SU-DHL-6 (cell line): ENCODE data around the gene NR1I2.

Source experiments
- H2AFZ ChIP-seq: fragments of 200-600 bp; sonication (generic); 2 replicates; pipeline ENCODE4 v1.6.1; 2014; ENCODE audit warnings: low read depth, mild to moderate bottlenecking, moderate library complexity, mixed read lengths, antibody characterized with exemption, low read length; ENCODE audit not compliant: severe bottlenecking
- H3F3A ChIP-seq: fragments of 200-600 bp; shearing (Covaris generic); 2 replicates; pipeline ENCODE4 v1.6.0; 2016; ENCODE audit warnings: antibody characterized with exemption, mild to moderate bottlenecking; ENCODE audit not compliant: insufficient read depth
- H3K27ac ChIP-seq: fragments of 200-600 bp; sonication (generic); 2 replicates; pipeline ENCODE4 v1.5.1; 2016; ENCODE audit warnings: low read depth, mild to moderate bottlenecking, low read length, moderate library complexity, mixed read lengths
- H3K27me3 ChIP-seq: fragments of 200-600 bp; sonication (generic), shearing (Covaris generic); 2 replicates; pipeline ENCODE4 v1.6.0; 2014; ENCODE audit warnings: mild to moderate bottlenecking, low read length
- H3K36me3 ChIP-seq: fragments of 200-600 bp; sonication (generic); 2 replicates; pipeline ENCODE4 v1.6.1; 2014; ENCODE audit warnings: mild to moderate bottlenecking, low read length, mixed read lengths
- H3K4me2 ChIP-seq: fragments of 300-600, 200-600 bp; shearing (Covaris generic), sonication (generic); 2 replicates; pipeline ENCODE4 v1.6.0; 2014; ENCODE audit warnings: low read length, low read depth, mild to moderate bottlenecking; ENCODE audit not compliant: poor library complexity, severe bottlenecking
- H3K4me3 ChIP-seq: fragments of 200-600 bp; sonication (generic); 2 replicates; pipeline ENCODE4 v1.5.1; 2014; ENCODE audit warnings: antibody characterized with exemption, low read length, mild to moderate bottlenecking, mixed read lengths; ENCODE audit not compliant: insufficient read depth, poor library complexity, severe bottlenecking
- H3K79me2 ChIP-seq: fragments of 200-600 bp; sonication (generic); 2 replicates; pipeline ENCODE4 v1.6.1; 2014; ENCODE audit warnings: mild to moderate bottlenecking, low read length, moderate library complexity; ENCODE audit not compliant: insufficient read depth
- H3K9ac ChIP-seq: fragments of 200-600 bp; sonication (generic); 2 replicates; pipeline ENCODE4 v1.7.0; 2014; ENCODE audit warnings: mild to moderate bottlenecking, low read length
- H3K9me2 ChIP-seq: fragments of 200-600 bp; sonication (generic); replicated peaks from 2 replicates; pipeline ENCODE4 v1.6.1; 2014; ENCODE audit warnings: low read length; ENCODE audit not compliant: insufficient read depth
- H3K9me3 ChIP-seq: fragments of 200-600 bp; sonication (generic); 2 replicates; pipeline ENCODE4 v1.6.1; 2014; ENCODE audit warnings: low read length, mixed read lengths; ENCODE audit not compliant: insufficient read depth
- H4K20me1 ChIP-seq: fragments of 200-600 bp; sonication (generic); 2 replicates; pipeline ENCODE4 v1.6.1; 2014; ENCODE audit warnings: low read depth, mild to moderate bottlenecking, antibody characterized with exemption, low read length, moderate library complexity, mixed read lengths
- EZH2phosphoT487 ChIP-seq: fragments of 200-600 bp; sonication (generic), shearing (Covaris generic); conservative IDR thresholded peaks from 2 replicates; pipeline ENCODE4 v1.6.1; 2018; ENCODE audit warnings: mild to moderate bottlenecking, antibody characterized with exemption, low read length, moderate library complexity, mixed read lengths
- TF ChIP-seq, protein P1 (sequence below): fragments of 200-600 bp; sonication (generic); IDR thresholded peaks from one replicate; pipeline ENCODE4 v1.5.1; 2017; ENCODE audit warnings: antibody characterized with exemption, mild to moderate bottlenecking, low read length, moderate library complexity; ENCODE audit not compliant: insufficient read depth, poor library complexity, severe bottlenecking

The NR1I2 gene

DNA sequence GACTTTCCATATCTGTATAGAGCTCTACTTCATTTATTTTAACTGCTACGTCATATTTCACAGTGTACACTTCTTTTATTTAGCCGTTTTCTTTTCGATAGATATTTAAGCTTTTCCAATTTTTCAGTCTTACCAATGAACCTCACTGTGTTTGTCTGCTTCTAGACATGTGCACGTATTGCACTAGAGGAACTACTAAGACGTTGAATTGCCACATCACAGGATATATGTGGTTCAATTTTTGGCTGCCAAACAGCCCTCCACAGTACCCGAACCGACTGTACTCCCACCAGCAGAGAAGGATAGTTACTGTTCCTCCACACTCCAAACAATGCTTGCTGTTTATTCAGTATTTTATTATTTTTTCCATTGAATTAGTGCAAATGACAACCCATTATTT is 2.0 kb downstream of the NR1I2 start:
- no peaks in the 10 kb centered on the region for H3K9me3 ChIP-seq
- no peak overlapping the region for H2AFZ ChIP-seq
- H3K27ac ChIP-seq = no peak overlapping the region
- H3K27me3 ChIP-seq = no peaks in the 10 kb centered on the region
- H4K20me1 ChIP-seq = no peaks in the 10 kb centered on the region
- H3K4me3 ChIP-seq = no peak overlapping the region
- TF ChIP-seq EZH2phosphoT487 = no peak
- TF ChIP-seq, protein P1, sequence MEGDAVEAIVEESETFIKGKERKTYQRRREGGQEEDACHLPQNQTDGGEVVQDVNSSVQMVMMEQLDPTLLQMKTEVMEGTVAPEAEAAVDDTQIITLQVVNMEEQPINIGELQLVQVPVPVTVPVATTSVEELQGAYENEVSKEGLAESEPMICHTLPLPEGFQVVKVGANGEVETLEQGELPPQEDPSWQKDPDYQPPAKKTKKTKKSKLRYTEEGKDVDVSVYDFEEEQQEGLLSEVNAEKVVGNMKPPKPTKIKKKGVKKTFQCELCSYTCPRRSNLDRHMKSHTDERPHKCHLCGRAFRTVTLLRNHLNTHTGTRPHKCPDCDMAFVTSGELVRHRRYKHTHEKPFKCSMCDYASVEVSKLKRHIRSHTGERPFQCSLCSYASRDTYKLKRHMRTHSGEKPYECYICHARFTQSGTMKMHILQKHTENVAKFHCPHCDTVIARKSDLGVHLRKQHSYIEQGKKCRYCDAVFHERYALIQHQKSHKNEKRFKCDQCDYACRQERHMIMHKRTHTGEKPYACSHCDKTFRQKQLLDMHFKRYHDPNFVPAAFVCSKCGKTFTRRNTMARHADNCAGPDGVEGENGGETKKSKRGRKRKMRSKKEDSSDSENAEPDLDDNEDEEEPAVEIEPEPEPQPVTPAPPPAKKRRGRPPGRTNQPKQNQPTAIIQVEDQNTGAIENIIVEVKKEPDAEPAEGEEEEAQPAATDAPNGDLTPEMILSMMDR = no peak
- no peak overlapping the region for H3K9ac ChIP-seq
- H3K79me2 ChIP-seq = no peaks in the 10 kb centered on the region
- no peaks in the 10 kb centered on the region for H3K9me2 ChIP-seq
- no peak overlapping the region for H3K4me2 ChIP-seq
- no peaks in the 10 kb centered on the region for H3F3A ChIP-seq
- no peaks in the 10 kb centered on the region for H3K36me3 ChIP-seq

DNA sequence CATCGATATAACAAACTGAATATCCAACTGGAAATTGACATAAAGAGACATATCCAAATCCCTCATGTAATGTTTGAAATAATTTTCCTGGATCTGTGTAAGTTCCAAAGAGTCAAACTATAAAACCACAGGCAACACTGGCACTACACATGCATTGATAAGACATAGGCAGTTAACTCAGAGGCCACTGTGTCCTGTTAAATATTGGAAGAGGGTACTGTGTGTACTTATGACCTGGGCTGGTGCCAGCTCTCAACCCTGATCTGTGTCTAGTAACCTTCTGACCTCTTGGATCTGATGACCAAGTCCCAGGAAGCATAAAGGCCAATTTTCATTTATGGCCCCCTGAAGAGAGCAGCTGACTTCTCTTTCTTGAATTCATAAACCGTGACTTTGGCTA is 4.5 kb downstream of the NR1I2 start:
- H3K36me3 ChIP-seq = no peaks in the 10 kb centered on the region
- H3K9ac ChIP-seq = no peak overlapping the region
- H3K4me3 ChIP-seq = no peak overlapping the region
- H3K79me2 ChIP-seq = no peaks in the 10 kb centered on the region
- H2AFZ ChIP-seq = no peak overlapping the region
- no peak for TF ChIP-seq EZH2phosphoT487
- TF ChIP-seq, protein P1 = no peak
- no peak overlapping the region for H3K4me2 ChIP-seq
- H3K9me3 ChIP-seq = no peaks in the 10 kb centered on the region
- H3F3A ChIP-seq = no peaks in the 10 kb centered on the region
- no peaks in the 10 kb centered on the region for H3K27me3 ChIP-seq
- H3K27ac ChIP-seq = no peak overlapping the region
- no peaks in the 10 kb centered on the region for H4K20me1 ChIP-seq
- H3K9me2 ChIP-seq = no peaks in the 10 kb centered on the region

DNA sequence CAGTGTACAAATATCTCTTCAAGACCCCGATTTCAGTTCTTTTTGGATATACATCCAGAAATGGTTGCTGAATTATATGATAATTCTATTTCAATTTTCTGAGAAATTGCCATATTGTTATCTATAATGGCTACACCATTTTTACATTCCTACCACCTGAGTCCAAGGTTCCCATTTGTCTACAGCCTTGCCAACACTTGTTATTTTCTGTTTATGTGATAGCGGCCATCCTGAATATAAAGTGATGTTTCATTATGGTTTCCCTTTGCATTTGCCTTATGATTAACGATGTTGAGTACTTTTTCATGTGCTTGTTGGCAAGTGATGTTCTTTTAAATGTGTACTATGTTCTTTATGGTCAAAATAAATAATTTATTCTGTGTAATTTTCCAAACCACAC is 8.5 kb downstream of the NR1I2 start:
- no peaks in the 10 kb centered on the region for H3K27me3 ChIP-seq
- H3K79me2 ChIP-seq = no peaks in the 10 kb centered on the region
- no peaks in the 10 kb centered on the region for H3K9me3 ChIP-seq
- no peaks in the 10 kb centered on the region for H4K20me1 ChIP-seq
- H3K9me2 ChIP-seq = no peaks in the 10 kb centered on the region
- no peaks in the 10 kb centered on the region for H3K36me3 ChIP-seq
- H3F3A ChIP-seq = no peaks in the 10 kb centered on the region
- H2AFZ ChIP-seq = no peak overlapping the region
- no peak for TF ChIP-seq EZH2phosphoT487
- TF ChIP-seq, protein P1 = no peak
- H3K27ac ChIP-seq = no peak overlapping the region
- no peak overlapping the region for H3K4me2 ChIP-seq
- H3K4me3 ChIP-seq = no peak overlapping the region
- no peak overlapping the region for H3K9ac ChIP-seq

DNA sequence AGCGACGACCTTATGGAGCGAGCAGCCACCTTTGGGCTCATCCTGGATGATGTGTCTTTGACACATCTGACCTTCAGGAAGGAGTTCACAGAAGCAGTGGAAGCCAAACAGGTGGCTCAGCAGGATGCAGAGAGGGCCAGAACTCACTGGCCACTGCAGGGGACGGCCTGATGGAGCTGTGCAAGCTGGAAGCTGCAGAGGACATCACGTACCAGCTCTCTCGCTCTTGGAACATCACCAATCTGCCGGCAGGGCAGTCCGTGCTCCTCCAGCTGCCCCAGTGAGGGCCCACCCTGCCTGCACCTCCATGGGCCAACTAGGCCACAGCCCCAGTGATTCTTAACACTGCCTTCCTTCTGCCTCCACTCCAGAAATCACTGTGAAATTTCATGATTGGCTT is 10.4 kb downstream of the NR1I2 start:
- Histone ChIP-seq H3K9me3 (no peaks in the 10 kb centered on the region), H4K20me1 (no peaks in the 10 kb centered on the region), H3K4me3 (no peak overlapping the region), H3K79me2 (no peaks in the 10 kb centered on the region), H3K36me3 (no peaks in the 10 kb centered on the region), H2AFZ (no peak overlapping the region), H3K9me2 (no peaks in the 10 kb centered on the region), H3K27ac (no peak overlapping the region), H3K27me3 (no peaks in the 10 kb centered on the region), H3K4me2 (no peak overlapping the region), H3K9ac (no peak overlapping the region), H3F3A (no peaks in the 10 kb centered on the region)
- TF ChIP-seq, protein P1 = no peak
- TF ChIP-seq EZH2phosphoT487 = no peak
